RWPE2 (cell line): Measurements from ENCODE around the gene ZSCAN12.

Source experiments
- ATAC-seq: fragments of 200-7000 bp; cut with Tn5 transposase; 3 replicates; pipeline ENCODE4 v1.9.1; 2021; ENCODE audit warnings: low read depth
- DNase-seq: peaks from one replicate; pipeline ENCODE4 v3.0.0-alpha.2; 2020; ENCODE audit warnings: low spot score
- H3K27ac ChIP-seq: fragments of 450-650 bp; 2 replicates; pipeline ENCODE4 v1.5.1; 2017; ENCODE audit warnings: mild to moderate bottlenecking; ENCODE audit not compliant: poor library complexity, severe bottlenecking
- H3K27me3 ChIP-seq: fragments of 250-450 bp; sonication (Bioruptor Pico); 2 replicates; pipeline ENCODE4 v1.5.1; 2021; ENCODE audit warnings: mild to moderate bottlenecking, moderate library complexity; ENCODE audit not compliant: insufficient read depth, poor library complexity, severe bottlenecking
- H3K36me3 ChIP-seq: fragments of 250-450 bp; sonication (Bioruptor Pico); 2 replicates; pipeline ENCODE4 v1.5.1; 2020; ENCODE audit warnings: low read depth, mild to moderate bottlenecking, moderate library complexity
- H3K4me1 ChIP-seq: fragments of 250-450 bp; sonication (Bioruptor Pico); 2 replicates; pipeline ENCODE4 v1.5.1; 2021; ENCODE audit warnings: mild to moderate bottlenecking, moderate library complexity; ENCODE audit not compliant: insufficient read depth, poor library complexity, severe bottlenecking
- H3K4me3 ChIP-seq: fragments of 250-450 bp; sonication (Bioruptor Pico); 2 replicates; pipeline ENCODE4 v1.5.1; 2021; ENCODE audit warnings: mild to moderate bottlenecking, moderate library complexity; ENCODE audit not compliant: severe bottlenecking
- H3K9me3 ChIP-seq: fragments of 250-450 bp; sonication (Bioruptor Pico); 2 replicates; pipeline ENCODE4 v1.5.1; 2021; ENCODE audit warnings: mild to moderate bottlenecking, moderate library complexity; ENCODE audit not compliant: severe bottlenecking
- TF ChIP-seq, protein P1 (sequence below): fragments of 450-650 bp; IDR thresholded peaks from one replicate; pipeline ENCODE4 v1.5.1; 2017; ENCODE audit warnings: mild to moderate bottlenecking, moderate library complexity; ENCODE audit not compliant: poor library complexity, severe bottlenecking

The ZSCAN12 gene

DNA sequence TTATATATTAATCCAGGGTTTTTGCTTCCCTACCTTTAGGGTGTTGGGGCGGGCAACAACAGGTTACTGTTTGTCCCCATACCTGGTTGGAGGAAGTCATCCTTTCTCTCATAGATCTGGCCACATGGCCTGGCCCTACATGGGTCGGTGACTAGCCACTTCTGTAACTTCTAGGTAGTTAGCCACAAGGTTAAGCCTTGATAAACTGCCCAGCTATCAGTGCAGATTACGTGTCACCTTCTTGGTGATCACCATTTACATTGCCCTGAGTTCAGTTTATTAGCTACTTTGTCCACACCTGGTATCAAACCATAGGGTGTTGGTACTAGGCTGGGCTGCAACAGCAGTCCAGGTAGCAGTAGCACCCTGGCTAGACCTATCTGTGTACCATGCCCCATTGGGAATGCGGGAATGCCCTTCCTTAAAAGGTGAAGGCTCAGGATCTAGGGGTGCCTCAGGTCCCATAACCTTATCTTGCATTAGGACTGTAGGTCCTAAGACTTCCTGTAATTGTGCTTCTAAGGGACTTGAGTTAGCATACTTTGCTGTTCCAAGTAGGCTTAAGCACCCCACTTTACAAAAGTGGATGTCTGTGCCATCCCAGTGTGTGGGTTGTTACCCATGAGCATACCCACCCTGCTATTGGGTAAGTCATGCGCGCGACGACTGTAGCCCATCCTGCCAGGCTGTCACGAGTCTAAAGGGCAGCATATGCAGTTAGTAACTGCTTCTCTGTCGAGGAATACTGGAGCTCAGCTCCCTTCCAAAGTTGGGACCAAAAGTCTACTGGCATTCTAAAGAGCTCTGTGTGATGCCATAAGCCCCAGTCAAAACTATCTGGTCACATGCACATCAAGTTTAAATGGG is 44.6 kb downstream of the ZSCAN12 start:
- no peaks in the 10 kb centered on the region for H3K36me3 ChIP-seq
- peak overlapping the region; percentile 35 for H3K27ac ChIP-seq
- no peaks in the 10 kb centered on the region for H3K27me3 ChIP-seq
- no peak for ATAC-seq
- H3K4me1 ChIP-seq: peaks cover 24% of the 10 kb centered on the region
- peaks cover 2% of the 10 kb centered on the region for H3K9me3 ChIP-seq
- no peak for DNase-seq
- no peak overlapping the region for H3K4me3 ChIP-seq
- TF ChIP-seq, protein P1, sequence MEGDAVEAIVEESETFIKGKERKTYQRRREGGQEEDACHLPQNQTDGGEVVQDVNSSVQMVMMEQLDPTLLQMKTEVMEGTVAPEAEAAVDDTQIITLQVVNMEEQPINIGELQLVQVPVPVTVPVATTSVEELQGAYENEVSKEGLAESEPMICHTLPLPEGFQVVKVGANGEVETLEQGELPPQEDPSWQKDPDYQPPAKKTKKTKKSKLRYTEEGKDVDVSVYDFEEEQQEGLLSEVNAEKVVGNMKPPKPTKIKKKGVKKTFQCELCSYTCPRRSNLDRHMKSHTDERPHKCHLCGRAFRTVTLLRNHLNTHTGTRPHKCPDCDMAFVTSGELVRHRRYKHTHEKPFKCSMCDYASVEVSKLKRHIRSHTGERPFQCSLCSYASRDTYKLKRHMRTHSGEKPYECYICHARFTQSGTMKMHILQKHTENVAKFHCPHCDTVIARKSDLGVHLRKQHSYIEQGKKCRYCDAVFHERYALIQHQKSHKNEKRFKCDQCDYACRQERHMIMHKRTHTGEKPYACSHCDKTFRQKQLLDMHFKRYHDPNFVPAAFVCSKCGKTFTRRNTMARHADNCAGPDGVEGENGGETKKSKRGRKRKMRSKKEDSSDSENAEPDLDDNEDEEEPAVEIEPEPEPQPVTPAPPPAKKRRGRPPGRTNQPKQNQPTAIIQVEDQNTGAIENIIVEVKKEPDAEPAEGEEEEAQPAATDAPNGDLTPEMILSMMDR: no peak

DNA sequence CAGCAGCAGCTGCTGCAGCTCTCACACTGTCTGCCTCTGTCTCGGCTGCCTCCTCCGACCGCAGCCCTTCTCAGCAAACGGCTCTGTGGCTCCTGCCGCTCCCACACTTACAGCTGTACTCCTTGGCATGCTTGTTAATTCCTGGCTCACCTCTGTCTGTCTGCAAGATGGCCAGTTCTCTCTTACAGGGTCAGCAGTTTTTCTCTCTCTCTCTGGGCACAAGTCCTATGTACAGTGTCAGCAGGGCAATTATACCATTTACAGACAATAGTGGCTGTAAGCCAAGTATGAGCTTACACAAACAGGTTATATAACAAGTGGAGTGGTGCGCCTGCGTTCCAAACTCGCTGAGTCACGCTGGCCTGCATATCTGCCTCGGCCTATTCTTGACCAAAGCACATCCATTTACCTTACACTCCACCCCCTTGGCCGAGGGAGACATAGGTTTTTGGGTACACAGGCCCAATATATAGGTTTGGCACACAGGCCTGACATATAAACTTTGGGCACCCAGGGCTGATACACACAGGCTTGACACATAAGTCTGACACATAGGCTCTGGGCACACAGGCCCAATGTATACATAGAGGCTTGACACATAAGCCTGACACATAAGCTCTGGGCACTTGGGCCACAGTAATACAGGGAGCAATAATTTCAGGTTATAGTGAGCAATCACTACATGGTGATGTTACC is 45.4 kb downstream of the ZSCAN12 start:
- H3K36me3 ChIP-seq: no peaks in the 10 kb centered on the region
- TF ChIP-seq, protein P1: no peak
- no peak overlapping the region for H3K4me3 ChIP-seq
- H3K27ac ChIP-seq: peak overlapping the region; percentile 35
- DNase-seq: no peak
- peaks cover 2% of the 10 kb centered on the region for H3K9me3 ChIP-seq
- H3K4me1 ChIP-seq: peaks cover 26% of the 10 kb centered on the region
- peak; percentile 28 for ATAC-seq
- no peaks in the 10 kb centered on the region for H3K27me3 ChIP-seq

- H3K4me3 ChIP-seq: no peak overlapping the region
- H3K9me3 ChIP-seq: peaks cover 2% of the 10 kb centered on the region
- H3K4me1 ChIP-seq: peaks cover 27% of the 10 kb centered on the region
- peak overlapping the region; percentile 35 for H3K27ac ChIP-seq
- H3K36me3 ChIP-seq: no peaks in the 10 kb centered on the region
- DNase-seq (no peak), ATAC-seq (no peak)
- TF ChIP-seq, protein P1: no peak
- no peaks in the 10 kb centered on the region for H3K27me3 ChIP-seq
Measured at GRCh38 chr6:28353356-28353755, 46.2 kb downstream of the ZSCAN12 start.

DNA sequence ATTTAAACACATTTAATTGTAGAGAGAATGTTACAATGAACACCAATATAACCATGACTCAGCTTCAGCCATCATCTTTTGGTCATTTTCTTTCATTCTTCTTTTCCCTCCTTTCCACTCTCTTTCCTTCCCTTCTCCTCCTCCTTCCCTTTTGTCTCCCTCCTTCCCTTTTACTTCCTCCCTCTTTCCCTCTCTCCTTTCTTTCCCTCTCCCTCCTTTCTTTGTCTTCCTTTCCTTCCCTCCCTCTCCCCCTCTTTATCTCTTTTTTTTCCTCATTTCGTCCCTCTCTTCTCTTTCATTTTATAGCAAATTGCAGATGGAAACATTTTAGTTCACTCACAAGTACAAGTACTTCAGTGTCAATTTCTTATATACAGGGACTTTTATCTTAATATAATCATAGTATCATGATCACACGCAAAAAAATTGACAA is 48.0 kb downstream of the ZSCAN12 start:
- Histone ChIP-seq H3K36me3 (no peaks in the 10 kb centered on the region), H3K27ac (no peak overlapping the region), H3K27me3 (no peaks in the 10 kb centered on the region), H3K9me3 (peaks cover 2% of the 10 kb centered on the region), H3K4me1 (peaks cover 24% of the 10 kb centered on the region), H3K4me3 (no peak overlapping the region)
- TF ChIP-seq, protein P1: no peak
- no peak for DNase-seq
- no peak for ATAC-seq
